ENCODE results near the gene PTPRN2. TPM values are rescaled to one million over a fixed set of nuclear protein-coding genes. Genes with fewer than 3 reads are reported as not detected.

Gene PTPRN2
- total and polyA plus RNA-seq, 8 donors = 4.9 to 136 (median 46.8) TPM

DNA sequence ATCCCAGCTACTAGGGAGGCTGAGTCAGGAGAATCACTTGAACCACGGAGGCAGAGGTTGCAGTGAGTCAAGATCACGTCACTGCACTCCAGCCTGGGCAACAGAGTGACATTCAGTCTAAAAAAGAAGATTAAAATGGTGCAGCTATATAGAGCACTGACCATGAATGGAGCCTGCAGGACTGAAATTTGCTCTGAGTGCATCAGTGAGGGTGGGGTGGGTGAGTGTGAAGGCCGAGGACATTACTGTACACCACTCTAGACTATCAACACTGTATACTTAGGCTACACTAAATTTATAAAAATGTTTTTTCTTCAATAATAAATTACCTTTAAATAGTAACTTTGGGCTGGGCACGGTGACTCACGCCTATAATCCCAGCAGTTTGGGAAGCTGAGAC is 294.7 kb downstream of the PTPRN2 start:
- TF ChIP-seq, protein P1, sequence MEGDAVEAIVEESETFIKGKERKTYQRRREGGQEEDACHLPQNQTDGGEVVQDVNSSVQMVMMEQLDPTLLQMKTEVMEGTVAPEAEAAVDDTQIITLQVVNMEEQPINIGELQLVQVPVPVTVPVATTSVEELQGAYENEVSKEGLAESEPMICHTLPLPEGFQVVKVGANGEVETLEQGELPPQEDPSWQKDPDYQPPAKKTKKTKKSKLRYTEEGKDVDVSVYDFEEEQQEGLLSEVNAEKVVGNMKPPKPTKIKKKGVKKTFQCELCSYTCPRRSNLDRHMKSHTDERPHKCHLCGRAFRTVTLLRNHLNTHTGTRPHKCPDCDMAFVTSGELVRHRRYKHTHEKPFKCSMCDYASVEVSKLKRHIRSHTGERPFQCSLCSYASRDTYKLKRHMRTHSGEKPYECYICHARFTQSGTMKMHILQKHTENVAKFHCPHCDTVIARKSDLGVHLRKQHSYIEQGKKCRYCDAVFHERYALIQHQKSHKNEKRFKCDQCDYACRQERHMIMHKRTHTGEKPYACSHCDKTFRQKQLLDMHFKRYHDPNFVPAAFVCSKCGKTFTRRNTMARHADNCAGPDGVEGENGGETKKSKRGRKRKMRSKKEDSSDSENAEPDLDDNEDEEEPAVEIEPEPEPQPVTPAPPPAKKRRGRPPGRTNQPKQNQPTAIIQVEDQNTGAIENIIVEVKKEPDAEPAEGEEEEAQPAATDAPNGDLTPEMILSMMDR (IDR thresholded peaks at IDR 0.05) = no peak
- TF ChIP-seq POLR2A (IDR thresholded peaks at IDR 0.05) = no peak
- TF ChIP-seq EP300 (IDR thresholded peaks at IDR 0.05) = no peak
- TF ChIP-seq POLR2AphosphoS5 (IDR thresholded peaks at IDR 0.05) = no peak
- no peaks in the 10 kb centered on the region for H3K36me3 ChIP-seq
- intact Hi-C loops (cut with DNase I; ENCODE audit: low total_unique reads) = no loop called here
- H3K4me1 ChIP-seq = no peaks in the 10 kb centered on the region
- H3K4me3 ChIP-seq = no peak overlapping the region
- WGBS, 5 donors = 81 to 92% (median 90%) methylated on average over 5 of the region's 5 CpGs
- H3K27me3 ChIP-seq = no peaks in the 10 kb centered on the region
- H3K27ac ChIP-seq = no peak overlapping the region
- H3K9me3 ChIP-seq = peaks cover 0 to 19% (median 12%) of the 10 kb centered on the region in 4 donors
- peak in 1 of 2 donors; percentile 15 for DNase-seq

DNA sequence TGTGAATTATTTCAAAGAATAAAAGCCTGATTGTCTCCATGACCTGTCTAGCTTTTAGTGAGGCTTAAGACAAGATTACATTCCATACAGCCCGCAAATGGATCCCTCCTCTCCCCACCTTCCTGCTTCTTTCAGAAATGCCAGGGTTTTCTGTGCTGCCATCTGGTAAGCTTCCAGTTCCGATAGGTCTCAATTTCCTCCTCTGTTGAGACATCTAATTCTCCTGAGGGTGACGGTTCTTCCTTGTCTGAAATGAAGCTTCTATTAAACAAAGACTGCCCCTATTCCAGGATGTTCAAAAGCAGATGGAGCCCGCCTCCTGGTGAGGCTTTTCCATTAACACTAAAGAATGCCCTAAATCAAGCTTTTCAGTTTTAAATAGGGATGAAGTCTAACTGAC is 295.6 kb downstream of the PTPRN2 start:
- Histone ChIP-seq H3K27me3 (no peaks in the 10 kb centered on the region), H3K9me3 (peaks cover 0 to 21% (median 12%) of the 10 kb centered on the region in 4 donors), H3K4me1 (no peaks in the 10 kb centered on the region), H3K4me3 (no peak overlapping the region), H3K36me3 (no peaks in the 10 kb centered on the region), H3K27ac (no peak overlapping the region)
- 50 to 80% (median 78%) methylated on average over 4 of the region's 4 CpGs for WGBS, 5 donors
- TF ChIP-seq EP300 (IDR thresholded peaks at IDR 0.05) (no peak), POLR2AphosphoS5 (IDR thresholded peaks at IDR 0.05) (no peak), POLR2A (IDR thresholded peaks at IDR 0.05) (no peak)
- TF ChIP-seq, protein P1 (IDR thresholded peaks at IDR 0.05) = no peak
- intact Hi-C loops (cut with DNase I; ENCODE audit: low total_unique reads) = no loop called here
- DNase-seq = no peak

GRCh38 chr7:158289761-158290523 is 297.7 kb downstream of the PTPRN2 start:
- no peak overlapping the region for H3K4me3 ChIP-seq
- DNase-seq = peak in 1 of 2 donors; percentile 21
- H3K4me1 ChIP-seq = no peaks in the 10 kb centered on the region
- H3K36me3 ChIP-seq = no peaks in the 10 kb centered on the region
- no peak for TF ChIP-seq POLR2AphosphoS5 (IDR thresholded peaks at IDR 0.05)
- no peak for TF ChIP-seq EP300 (IDR thresholded peaks at IDR 0.05)
- no peak for TF ChIP-seq POLR2A (IDR thresholded peaks at IDR 0.05)
- 86 to 96% (median 95%) methylated on average over 3 to 5 of the region's 5 CpGs for WGBS, 5 donors
- H3K27ac ChIP-seq = no peak overlapping the region
- intact Hi-C loops (cut with DNase I; ENCODE audit: low total_unique reads) = no loop called here
- H3K9me3 ChIP-seq = peaks cover 0 to 41% (median 23%) of the 10 kb centered on the region in 4 donors
- H3K27me3 ChIP-seq = no peaks in the 10 kb centered on the region

GRCh38 chr7:158289231-158289630 is 298.4 kb downstream of the PTPRN2 start:
- WGBS, 5 donors = 76 to 93% (median 84%) methylated on average over 2 of the region's 2 CpGs
- Histone ChIP-seq H3K4me3 (no peak overlapping the region), H3K27ac (no peak overlapping the region), H3K4me1 (no peaks in the 10 kb centered on the region), H3K36me3 (no peaks in the 10 kb centered on the region), H3K9me3 (peaks cover 0 to 41% (median 24%) of the 10 kb centered on the region in 4 donors), H3K27me3 (no peaks in the 10 kb centered on the region)
- TF ChIP-seq EP300 (IDR thresholded peaks at IDR 0.05) = no peak
- TF ChIP-seq, protein P1 (IDR thresholded peaks at IDR 0.05) = no peak
- no peak for TF ChIP-seq POLR2A (IDR thresholded peaks at IDR 0.05)
- no peak for TF ChIP-seq POLR2AphosphoS5 (IDR thresholded peaks at IDR 0.05)
- DNase-seq = no peak
- intact Hi-C loops (cut with DNase I; ENCODE audit: low total_unique reads) = no loop called here

- Histone ChIP-seq H3K27ac (no peak overlapping the region), H3K4me3 (no peak overlapping the region), H3K4me1 (no peaks in the 10 kb centered on the region), H3K36me3 (no peaks in the 10 kb centered on the region), H3K27me3 (no peaks in the 10 kb centered on the region), H3K9me3 (peaks cover 0 to 41% (median 24%) of the 10 kb centered on the region in 4 donors)
- TF ChIP-seq, protein P1 (IDR thresholded peaks at IDR 0.05) = no peak
- TF ChIP-seq POLR2AphosphoS5 (IDR thresholded peaks at IDR 0.05) = no peak
- no peak for TF ChIP-seq POLR2A (IDR thresholded peaks at IDR 0.05)
- TF ChIP-seq EP300 (IDR thresholded peaks at IDR 0.05) = no peak
- WGBS, 5 donors = 81 to 90% (median 84%) methylated on average over 2 of the region's 2 CpGs
- intact Hi-C loops (cut with DNase I; ENCODE audit: low total_unique reads) = no loop called here
- DNase-seq = no peak
Observed at GRCh38 chr7:158286210-158286609, 301.4 kb downstream of the PTPRN2 start.
